ENCODE results near the gene RUNX2.
"Not testable (repeated sequence)": the region's sequence is repeated elsewhere in the genome, so short reads cannot be mapped to it uniquely, and the experiment has no call there.

RUNX2 gene

GRCh38 chr6:45327956-45328522 is at the start of gene RUNX2:
TSS of gene RUNX2 (plus strand) at chr6:45328330. CDS start at chr6:45328727, 397 bp downstream.
- no peak for DNase-seq (ENCODE audit: low read depth)

- no peak for DNase-seq (ENCODE audit: low read depth)
Observed at GRCh38 chr6:45278367-45278766, 49.8 kb upstream of the RUNX2 start.

GRCh38 chr6:45286707-45287106 is 41.4 kb upstream of the RUNX2 start:
- DNase-seq (ENCODE audit: low read depth): not testable (repeated sequence)

GRCh38 chr6:45289751-45290514 is 38.2 kb upstream of the RUNX2 start:
- DNase-seq (ENCODE audit: low read depth): no peak

- no peak for DNase-seq (ENCODE audit: low read depth)
Observed at GRCh38 chr6:45293306-45293705, 34.8 kb upstream of the RUNX2 start.

GRCh38 chr6:45294065-45294701 is 33.9 kb upstream of the RUNX2 start:
- not testable (repeated sequence) for DNase-seq (ENCODE audit: low read depth)

GRCh38 chr6:45297320-45297719 is 30.8 kb upstream of the RUNX2 start:
- DNase-seq (ENCODE audit: low read depth): no peak

- DNase-seq (ENCODE audit: low read depth): no peak
Observed at GRCh38 chr6:45299096-45299581, 29.0 kb upstream of the RUNX2 start.

GRCh38 chr6:45300736-45301135 is 27.4 kb upstream of the RUNX2 start:
- no peak for DNase-seq (ENCODE audit: low read depth)

GRCh38 chr6:45301348-45302142 is 26.6 kb upstream of the RUNX2 start:
- DNase-seq (ENCODE audit: low read depth): no peak

GRCh38 chr6:45302832-45303231 is 25.3 kb upstream of the RUNX2 start:
- DNase-seq (ENCODE audit: low read depth): no peak

- DNase-seq (ENCODE audit: low read depth): no peak
Observed at GRCh38 chr6:45305546-45305945, 22.6 kb upstream of the RUNX2 start.

GRCh38 chr6:45310118-45310788 is 17.9 kb upstream of the RUNX2 start:
- no peak for DNase-seq (ENCODE audit: low read depth)

- DNase-seq (ENCODE audit: low read depth): no peak
Observed at GRCh38 chr6:45314146-45314545, 14.0 kb upstream of the RUNX2 start.

GRCh38 chr6:45320349-45320748 is 7.8 kb upstream of the RUNX2 start:
- no peak for DNase-seq (ENCODE audit: low read depth)

- no peak for DNase-seq (ENCODE audit: low read depth)
Observed at GRCh38 chr6:45323656-45324224, 4.4 kb upstream of the RUNX2 start.

GRCh38 chr6:45326698-45327417 is 1.3 kb upstream of the RUNX2 start:
- DNase-seq (ENCODE audit: low read depth): no peak

GRCh38 chr6:45328523-45328922 is 393 bp downstream of the RUNX2 start:
- no peak for DNase-seq (ENCODE audit: low read depth)

GRCh38 chr6:45344900-45345299 is 16.8 kb downstream of the RUNX2 start:
- DNase-seq (ENCODE audit: low read depth): no peak

- no peak for DNase-seq (ENCODE audit: low read depth)
Observed at GRCh38 chr6:45350186-45350710, 22.1 kb downstream of the RUNX2 start.

Data from activated T-cell treated with anti-CD3 and anti-CD28 coated beads for 24 hours (primary cell).